T-helper 1 cell treated with Interleukin-12 subunit alpha and Interleukin-12 subunit beta and Interleukin-4 antibody, amounts not matched to agents 30 ng/mL and 1 ng/mL, for 36 hours (primary cell): Measurements from ENCODE around the gene RNF157. TPM values are rescaled to one million over a fixed set of nuclear protein-coding genes. Genes with fewer than 3 reads are reported as not detected.

Experiments
- intact Hi-C: fragments of 100-400 bp; cut with micrococcal nuclease; formaldehyde crosslinking; loops from one replicate; pipeline ENCODE4 v1.15.1; 2024
- total RNA-seq: library from RNA; stranded (reverse); gene quantifications from 2 replicates; pipeline ENCODE4 v1.2.3, GENCODE V29; 2022

The RNF157 gene
- total RNA-seq, 1 donor from 2014 or later: 104 TPM

GRCh38 chr17:76145231-76146052, 94.9 kb downstream of the RNF157 start:
- intact Hi-C loops: loop anchor here (1.0 kb wide), 2 partner anchors 122 to 205 kb away; no protein-coding TSS in a partner anchor

GRCh38 chr17:76142585-76143041, 97.7 kb downstream of the RNF157 start:
- intact Hi-C loops: no loop called here

DNA sequence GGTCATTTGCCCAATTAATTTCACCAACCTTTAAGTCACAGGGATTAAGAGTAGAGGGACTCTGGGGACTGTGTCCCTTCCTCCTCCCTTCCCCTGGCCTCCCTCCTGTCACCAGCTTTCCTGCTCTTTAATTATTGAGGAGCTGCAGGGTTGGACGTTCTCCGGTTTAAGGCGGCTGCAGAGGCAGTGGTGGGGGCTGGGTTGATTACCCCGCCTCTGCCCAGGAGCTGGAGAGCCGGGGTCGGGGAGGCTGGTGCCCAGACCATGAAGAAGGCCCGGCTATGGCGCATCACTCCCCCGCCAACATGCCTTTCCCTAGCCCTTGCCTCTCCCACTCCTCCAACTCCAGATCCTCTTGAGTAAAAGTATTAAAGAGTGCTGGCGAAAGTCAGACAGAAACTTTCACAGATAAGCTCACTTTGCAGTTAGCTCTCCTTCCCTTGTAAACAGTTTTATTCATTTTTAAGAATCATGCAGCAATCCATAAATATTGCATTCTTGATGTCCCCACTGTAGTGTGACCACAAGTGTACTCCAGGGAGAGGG, 98.2 kb downstream of the RNF157 start:
- intact Hi-C loops: no loop called here

DNA sequence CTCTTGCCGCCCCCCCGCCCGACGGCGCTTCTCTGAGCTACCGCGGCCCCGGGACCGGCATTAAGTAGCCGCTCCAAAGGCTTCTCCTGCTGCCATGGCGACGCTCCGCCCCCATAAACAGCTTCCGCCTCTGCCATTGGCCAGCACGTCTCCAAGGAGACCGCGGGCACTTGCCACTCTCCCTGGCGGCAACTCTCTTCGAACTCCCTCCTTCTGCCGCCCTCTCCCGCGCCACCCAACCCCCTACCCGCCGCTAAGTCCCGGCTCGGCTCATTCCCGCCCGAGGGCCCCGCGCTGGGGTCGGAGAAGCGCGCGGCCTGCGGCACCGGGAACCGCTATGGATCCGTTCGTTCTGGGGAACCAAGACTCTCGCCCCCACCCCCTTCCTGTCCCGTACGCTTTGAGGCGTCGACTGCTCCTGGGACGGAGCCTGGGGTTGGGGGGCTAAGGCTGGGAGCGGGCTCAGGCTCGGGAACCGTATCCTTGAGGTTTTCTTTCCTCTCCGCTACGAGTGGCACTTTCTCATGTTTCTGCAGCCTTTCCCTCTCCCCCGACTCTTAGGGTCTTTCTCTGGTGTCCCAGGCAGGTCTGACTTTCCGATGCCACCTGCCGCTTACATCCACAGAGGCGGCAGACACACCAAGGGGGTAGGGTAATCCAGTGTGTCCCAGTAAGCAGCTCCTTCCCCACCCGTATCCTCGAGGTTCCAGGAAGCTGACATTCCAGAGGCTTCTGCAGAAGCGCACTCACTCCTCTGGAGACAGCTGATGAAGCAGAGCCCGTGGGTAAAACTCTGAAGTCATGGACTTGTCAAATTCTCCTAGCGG, 98.9 kb downstream of the RNF157 start, which contains the start of gene FOXJ1:
Gene FOXJ1 (minus strand): TSS at position 34 of the 827 bp plus-strand sequence. CDS start 850 bp downstream, outside the sequence.
- intact Hi-C loops: loop anchor here (1.0 to 2.0 kb wide), 4 partner anchors 15 to 127 kb away; partner anchors contain the start of gene EXOC7

- intact Hi-C loops: loop anchor here (1.0 to 2.0 kb wide), 4 partner anchors 14 to 128 kb away; partner anchors contain the start of gene EXOC7
Measured at GRCh38 chr17:76140661-76141211, 99.6 kb downstream of the RNF157 start.

GRCh38 chr17:76139801-76140660, 100.3 kb downstream of the RNF157 start:
- intact Hi-C loops: loop anchor here (2.0 kb wide), 2 partner anchors 13 to 37 kb away; partner anchors contain the start of gene EXOC7

- intact Hi-C loops: no loop called here
Measured at GRCh38 chr17:76138896-76139752, 101.2 kb downstream of the RNF157 start.

DNA sequence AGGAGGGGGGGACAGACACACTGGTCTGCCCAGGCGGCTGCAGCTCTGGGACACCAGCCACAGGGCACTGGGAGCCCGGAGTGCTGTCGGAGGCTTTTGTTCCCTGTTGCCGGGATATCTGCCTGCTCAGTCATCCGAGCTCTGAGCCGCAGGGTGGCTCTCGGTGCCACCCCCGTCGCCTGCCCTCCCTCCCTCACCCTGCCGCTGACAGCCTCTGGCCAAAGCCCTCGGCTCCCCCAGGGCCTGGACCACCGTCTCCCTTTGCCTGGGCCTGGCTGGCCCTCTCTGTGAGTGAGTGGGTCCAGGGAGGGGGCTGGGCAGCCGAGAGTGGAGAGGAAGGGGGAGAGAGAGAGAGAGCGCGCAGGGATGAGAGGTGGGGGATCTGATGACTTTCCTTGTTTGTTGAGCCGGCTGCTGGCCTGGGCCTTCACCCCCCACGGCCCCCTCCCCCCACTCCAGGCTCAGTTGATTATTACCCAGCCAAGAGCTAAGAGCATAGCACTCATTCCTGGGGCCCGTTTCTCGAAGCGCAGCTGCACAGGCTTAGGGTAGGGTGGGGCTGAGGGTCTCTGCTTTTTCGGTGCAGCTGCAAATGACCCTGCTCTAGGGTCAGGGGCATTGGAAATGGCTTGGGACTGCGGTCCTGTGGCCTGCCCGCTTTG, 101.9 kb downstream of the RNF157 start:
- intact Hi-C loops: no loop called here

DNA sequence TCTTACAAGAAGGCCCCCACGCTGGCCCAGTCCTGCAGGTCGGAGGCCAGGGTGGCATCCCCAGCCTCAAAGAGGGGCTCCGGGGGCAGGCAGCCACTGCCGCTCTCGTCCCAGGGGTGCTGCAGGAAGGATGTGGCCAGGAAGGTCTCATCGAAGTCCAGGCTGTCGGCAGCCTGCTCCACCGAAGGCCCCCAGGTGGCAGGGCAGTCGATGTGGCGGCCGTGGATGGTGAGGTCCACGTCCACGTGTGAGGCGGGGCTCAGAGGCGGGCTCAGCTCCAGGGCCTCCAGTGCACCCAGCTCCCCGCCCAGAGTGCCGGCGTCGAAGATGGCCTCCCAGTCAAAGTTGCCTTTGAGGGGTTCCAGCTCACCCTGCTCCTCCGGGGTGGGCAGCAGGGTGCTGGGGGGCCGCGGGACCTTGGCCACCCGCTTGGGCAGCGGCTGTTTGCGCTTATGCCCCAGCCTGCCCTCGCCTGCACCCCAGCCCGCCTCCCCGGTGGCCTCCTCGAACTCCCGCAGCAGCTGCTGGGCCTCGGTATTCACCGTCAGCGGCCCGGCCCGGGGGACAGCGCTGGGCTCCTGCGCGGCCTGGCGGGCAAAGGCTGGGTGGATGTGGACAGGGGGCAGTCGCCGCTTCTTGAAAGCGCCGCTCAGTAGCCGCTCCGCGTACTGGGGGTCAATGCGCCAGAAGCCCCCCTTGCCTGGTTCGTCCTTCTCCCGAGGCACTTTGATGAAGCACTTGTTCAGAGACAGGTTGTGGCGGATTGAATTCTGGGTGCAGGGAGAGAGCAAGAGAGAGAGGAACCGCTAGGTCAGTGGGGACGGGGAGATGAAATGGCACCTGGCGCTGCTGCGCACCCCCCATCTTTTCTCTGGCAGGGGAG, 102.7 kb downstream of the RNF157 start:
- intact Hi-C loops: no loop called here

DNA sequence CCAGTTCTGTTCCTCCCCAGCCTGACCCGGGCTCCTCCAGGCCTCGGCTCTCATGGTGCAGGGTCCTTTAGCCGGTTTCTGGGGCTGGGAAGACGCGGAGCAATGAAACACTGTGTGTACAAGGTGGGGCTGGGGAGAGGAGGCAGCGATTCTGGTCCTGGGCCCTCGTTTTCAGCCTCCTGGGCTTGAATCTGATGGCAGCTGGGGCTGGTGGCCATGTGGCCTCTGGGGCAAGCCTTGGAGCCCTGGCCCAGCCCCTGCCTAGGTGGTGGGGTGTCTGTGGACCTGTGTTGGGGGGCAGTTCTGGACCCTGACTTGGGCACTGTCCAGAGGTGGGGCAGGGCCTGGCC, 103.3 kb downstream of the RNF157 start:
- intact Hi-C loops: no loop called here

- intact Hi-C loops: no loop called here
Measured at GRCh38 chr17:76136276-76137000, 103.9 kb downstream of the RNF157 start.

DNA sequence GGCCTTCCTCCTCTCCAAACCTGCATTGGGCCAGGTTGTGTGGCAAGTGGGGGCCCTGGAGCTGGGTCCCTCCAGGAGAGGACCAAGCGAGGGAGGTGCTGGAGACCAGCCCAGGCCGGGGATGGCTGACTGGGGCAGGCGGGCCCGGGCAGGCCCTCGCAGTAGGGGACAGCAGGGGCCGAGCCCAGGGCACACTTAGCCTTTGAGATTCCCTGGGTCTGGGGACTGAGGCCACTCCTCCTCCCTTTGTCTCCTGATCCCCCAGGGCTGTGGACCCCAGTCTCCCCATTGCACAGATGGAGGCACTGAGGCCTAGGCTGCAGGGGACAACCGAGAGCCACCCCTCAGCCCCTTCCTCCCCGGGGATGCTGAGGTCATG, 104.5 kb downstream of the RNF157 start:
- intact Hi-C loops: no loop called here

DNA sequence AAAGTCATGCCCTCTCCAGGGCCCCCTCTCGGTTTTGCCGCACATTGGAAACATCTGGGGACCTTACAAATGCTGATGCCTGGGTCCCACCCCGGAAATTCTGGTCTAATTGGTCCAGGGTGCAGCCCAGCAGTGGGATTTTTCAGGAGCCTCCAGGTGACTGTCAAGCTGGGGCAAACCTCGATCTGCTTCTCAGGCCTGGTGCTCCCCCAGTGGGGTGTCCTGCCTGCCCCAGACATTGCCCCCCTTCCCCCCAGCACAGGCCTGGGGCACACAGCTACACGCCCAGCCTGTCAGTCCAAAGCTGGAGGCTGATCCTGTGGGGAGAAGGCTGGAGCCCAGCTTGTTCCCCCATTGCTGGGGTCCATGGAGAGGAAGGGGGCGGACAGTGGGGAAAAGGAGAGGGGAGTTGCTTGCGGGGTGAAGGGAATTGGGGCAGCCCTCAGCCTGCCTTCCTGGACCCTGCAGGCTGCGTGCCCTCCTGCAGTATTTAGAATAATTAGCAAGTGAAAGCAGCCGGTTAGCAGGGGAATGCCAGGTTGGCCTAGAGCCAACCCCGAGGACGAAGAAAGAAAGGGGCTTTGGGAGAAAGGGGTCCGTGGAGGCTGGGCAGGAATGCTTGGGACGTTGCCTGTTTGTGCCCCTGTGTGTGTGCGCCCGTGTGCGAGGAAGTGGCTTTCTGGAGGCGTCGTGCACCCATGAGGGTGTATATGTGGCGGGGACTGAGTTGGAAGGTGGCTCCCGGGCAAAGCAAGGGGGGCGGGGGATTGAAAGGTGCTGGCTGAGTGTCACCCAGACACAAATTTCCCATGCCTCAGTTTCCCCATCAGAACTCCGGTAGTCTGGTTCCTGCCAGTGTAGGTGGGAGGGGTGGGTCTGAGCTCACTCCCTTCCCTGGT, 105.1 kb downstream of the RNF157 start:
- intact Hi-C loops: no loop called here

DNA sequence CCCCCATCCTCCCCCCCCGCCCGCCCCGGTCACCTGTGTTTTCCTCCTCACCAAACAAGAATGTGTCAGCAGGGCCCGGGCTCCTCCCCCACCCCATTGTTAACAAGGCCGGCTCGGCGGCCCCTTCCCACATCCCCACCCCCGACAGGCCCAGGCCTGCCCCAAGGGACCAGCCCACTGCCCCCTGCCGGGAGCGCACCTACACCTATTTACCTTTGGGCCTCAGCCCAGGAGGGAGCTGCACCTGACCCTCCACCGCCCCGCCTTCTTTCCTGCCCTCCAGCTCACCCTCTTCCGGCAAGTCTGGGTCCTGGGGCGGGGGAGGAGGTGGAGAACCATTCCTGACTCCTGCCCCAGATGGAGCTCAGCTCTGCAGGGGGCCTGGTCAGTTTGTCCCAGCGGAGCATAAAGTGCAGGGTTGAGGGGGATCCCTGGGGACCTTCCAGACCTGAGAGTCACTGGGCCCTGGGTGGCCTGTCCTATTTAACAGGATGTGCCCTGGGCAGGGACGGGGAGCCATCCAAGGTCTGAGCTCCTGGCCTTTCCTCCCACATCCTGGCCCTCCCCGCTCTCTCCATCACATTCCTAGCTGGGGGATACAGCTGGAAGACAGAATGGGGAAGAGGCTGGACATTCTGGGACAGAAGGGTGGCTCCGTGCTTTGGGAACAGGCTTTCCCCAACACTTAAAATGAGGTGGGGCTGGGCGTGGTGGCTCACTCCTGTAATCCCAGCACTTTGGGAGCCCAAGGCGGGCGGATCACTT, 107.5 kb downstream of the RNF157 start:
- intact Hi-C loops: no loop called here
